ENCODE measurements around the gene ZNF423.

GRCh38 chr16:49599281-49599680, 256.6 kb downstream of the ZNF423 start:
- TF ChIP-seq EZH2 (IDR thresholded peaks at IDR 0.05; ENCODE audit: low read depth, unreplicated experiment) (no peak), CTCF (conservative IDR thresholded peaks at IDR 0.05; ENCODE audit: low read depth in 2 of 2) (no peak), POLR2AphosphoS5 (IDR thresholded peaks at IDR 0.05; ENCODE audit: low read depth) (no peak), STAT1 (IDR thresholded peaks at IDR 0.05; ENCODE audit: unreplicated experiment) (no peak), ZNF462 (CRISPR knock-in tag; IDR thresholded peaks at IDR 0.05) (no peak), EZH2phosphoT487 (IDR thresholded peaks at IDR 0.05; ENCODE audit: unreplicated experiment) (no peak), JUNB (IDR thresholded peaks at IDR 0.05; ENCODE audit: unreplicated experiment) (no peak), ZNF331 (CRISPR knock-in tag; IDR thresholded peaks at IDR 0.05; ENCODE audit: low read depth) (no peak), CREB1 (CRISPR knock-in tag; IDR thresholded peaks at IDR 0.05; ENCODE audit: low read depth) (no peak), REST (IDR thresholded peaks at IDR 0.05; ENCODE audit: unreplicated experiment) (no peak), NANOG (IDR thresholded peaks at IDR 0.05; ENCODE audit: borderline replicate concordance) (no peak)
